GM21529 (cell line): Measurements from ENCODE around the gene EIF5A2.
"Not testable (repeated sequence)": the region's sequence is repeated elsewhere in the genome, so short reads cannot be mapped to it uniquely, and the experiment has no call there.

Source experiments
- ATAC-seq: cut with Tn5 transposase; IDR thresholded peaks from one replicate; pipeline ENCODE4 v1.9.1; 2021; ENCODE audit not compliant: unreplicated experiment

Gene EIF5A2

GRCh38 chr3:170897199-170897598, 11.2 kb downstream of the EIF5A2 start:
- ATAC-seq: not testable (repeated sequence)

- no peak for ATAC-seq
These were observed 11.7 kb downstream of the EIF5A2 start for GRCh38 chr3:170896781-170897180.

- ATAC-seq: not testable (repeated sequence)
These were observed 12.1 kb downstream of the EIF5A2 start for GRCh38 chr3:170896333-170896732.

GRCh38 chr3:170893895-170894294, 14.5 kb downstream of the EIF5A2 start:
- no peak for ATAC-seq

- no peak for ATAC-seq
These were observed 18.8 kb downstream of the EIF5A2 start for GRCh38 chr3:170889630-170890029.

- ATAC-seq: no peak
These were observed 19.3 kb downstream of the EIF5A2 start for GRCh38 chr3:170889132-170889531.

- not testable (repeated sequence) for ATAC-seq
These were observed 24.1 kb downstream of the EIF5A2 start for GRCh38 chr3:170884109-170884930.

- ATAC-seq: not testable (repeated sequence)
These were observed 29.7 kb downstream of the EIF5A2 start for GRCh38 chr3:170878688-170879087.

- not testable (repeated sequence) for ATAC-seq
These were observed 31.1 kb downstream of the EIF5A2 start for GRCh38 chr3:170877311-170877710.

GRCh38 chr3:170876537-170876936, 31.9 kb downstream of the EIF5A2 start:
- ATAC-seq: no peak

- peak; percentile 97 for ATAC-seq
These were observed 38.5 kb downstream of the EIF5A2 start, which contains the start of gene RPL22L1 for GRCh38 chr3:170869645-170870593. Gene RPL22L1 (minus strand): TSS chr3:170870195. CDS start chr3:170870167, 28 bp downstream.

- no peak for ATAC-seq
These were observed 39.2 kb downstream of the EIF5A2 start for GRCh38 chr3:170869239-170869590.

- no peak for ATAC-seq
These were observed 39.7 kb downstream of the EIF5A2 start for GRCh38 chr3:170868577-170869238.

GRCh38 chr3:170867143-170867937, 41.1 kb downstream of the EIF5A2 start:
- no peak for ATAC-seq

- ATAC-seq: no peak
These were observed 41.9 kb downstream of the EIF5A2 start for GRCh38 chr3:170866499-170866898.

- ATAC-seq: no peak
These were observed 43.0 kb downstream of the EIF5A2 start for GRCh38 chr3:170865209-170866094.

GRCh38 chr3:170864525-170865208, 43.8 kb downstream of the EIF5A2 start:
- ATAC-seq: no peak

GRCh38 chr3:170863816-170864215, 44.6 kb downstream of the EIF5A2 start:
- ATAC-seq: no peak
